Activated T-cell treated with anti-CD3 and anti-CD28 coated beads for 4 hours (primary cell): ENCODE data around the gene PPP4R3B.
"Not testable (repeated sequence)": the region's sequence is repeated elsewhere in the genome, so short reads cannot be mapped to it uniquely, and the experiment has no call there.

Experiments
- DNase-seq: peaks from one replicate; pipeline ENCODE4 v3.0.0-alpha.2; 2020

PPP4R3B gene

GRCh38 chr2:55592130-55592529 lies 25.3 kb downstream of the PPP4R3B start:
- DNase-seq, result no peak

- DNase-seq, result no peak
Observed at GRCh38 chr2:55590810-55591440, 26.5 kb downstream of the PPP4R3B start.

GRCh38 chr2:55585451-55586080 lies 31.9 kb downstream of the PPP4R3B start:
- DNase-seq, result no peak

- DNase-seq, result no peak
Observed at GRCh38 chr2:55581874-55582547, 35.4 kb downstream of the PPP4R3B start.

GRCh38 chr2:55581435-55581834 lies 36.0 kb downstream of the PPP4R3B start:
- no peak for DNase-seq

GRCh38 chr2:55569002-55569401 lies 48.4 kb downstream of the PPP4R3B start:
- DNase-seq, result not testable (repeated sequence)

- no peak for DNase-seq
Observed at GRCh38 chr2:55567298-55567697, 50.1 kb downstream of the PPP4R3B start.

GRCh38 chr2:55565613-55566012 lies 51.8 kb downstream of the PPP4R3B start:
- DNase-seq, result no peak

- DNase-seq, result no peak
Observed at GRCh38 chr2:55560855-55561254, 56.6 kb downstream of the PPP4R3B start.

- DNase-seq, result no peak
Observed at GRCh38 chr2:55556809-55557208, 60.6 kb downstream of the PPP4R3B start.

GRCh38 chr2:55555977-55556376 lies 61.4 kb downstream of the PPP4R3B start:
- DNase-seq, result no peak

- no peak for DNase-seq
Observed at GRCh38 chr2:55553321-55553720, 64.1 kb downstream of the PPP4R3B start.

- no peak for DNase-seq
Observed at GRCh38 chr2:55550368-55551102, 66.9 kb downstream of the PPP4R3B start.

GRCh38 chr2:55547679-55548078 lies 69.7 kb downstream of the PPP4R3B start:
- not testable (repeated sequence) for DNase-seq

- DNase-seq, result no peak
Observed at GRCh38 chr2:55547001-55547400, 70.4 kb downstream of the PPP4R3B start.

- no peak for DNase-seq
Observed at GRCh38 chr2:55530539-55531081, 86.8 kb downstream of the PPP4R3B start.

- no peak for DNase-seq
Observed at GRCh38 chr2:55526174-55526573, 91.2 kb downstream of the PPP4R3B start.

GRCh38 chr2:55524884-55525437 lies 92.5 kb downstream of the PPP4R3B start:
- no peak for DNase-seq

GRCh38 chr2:55519938-55520885 lies 97.2 kb downstream of the PPP4R3B start:
- peak; percentile 31 for DNase-seq

GRCh38 chr2:55518841-55519165 lies 98.6 kb downstream of the PPP4R3B start:
- DNase-seq, result no peak

- DNase-seq, result no peak
Observed at GRCh38 chr2:55511508-55512124, 105.8 kb downstream of the PPP4R3B start.
